Hypothalamus (tissue), 51 donors: ENCODE results near the gene UNC93A.
A peak's percentile ranks its signal among the peaks of the same experiment; 100 is the strongest.
"Not testable (repeated sequence)": the region's sequence is repeated elsewhere in the genome, so short reads cannot be mapped to it uniquely, and the experiment has no call there.

Experiments used
- DNase-seq, 51 donors: peaks; one replicate each; lab custom pipeline; 2025; lab: John Stamatoyannopoulos, UW

The UNC93A gene

DNA sequence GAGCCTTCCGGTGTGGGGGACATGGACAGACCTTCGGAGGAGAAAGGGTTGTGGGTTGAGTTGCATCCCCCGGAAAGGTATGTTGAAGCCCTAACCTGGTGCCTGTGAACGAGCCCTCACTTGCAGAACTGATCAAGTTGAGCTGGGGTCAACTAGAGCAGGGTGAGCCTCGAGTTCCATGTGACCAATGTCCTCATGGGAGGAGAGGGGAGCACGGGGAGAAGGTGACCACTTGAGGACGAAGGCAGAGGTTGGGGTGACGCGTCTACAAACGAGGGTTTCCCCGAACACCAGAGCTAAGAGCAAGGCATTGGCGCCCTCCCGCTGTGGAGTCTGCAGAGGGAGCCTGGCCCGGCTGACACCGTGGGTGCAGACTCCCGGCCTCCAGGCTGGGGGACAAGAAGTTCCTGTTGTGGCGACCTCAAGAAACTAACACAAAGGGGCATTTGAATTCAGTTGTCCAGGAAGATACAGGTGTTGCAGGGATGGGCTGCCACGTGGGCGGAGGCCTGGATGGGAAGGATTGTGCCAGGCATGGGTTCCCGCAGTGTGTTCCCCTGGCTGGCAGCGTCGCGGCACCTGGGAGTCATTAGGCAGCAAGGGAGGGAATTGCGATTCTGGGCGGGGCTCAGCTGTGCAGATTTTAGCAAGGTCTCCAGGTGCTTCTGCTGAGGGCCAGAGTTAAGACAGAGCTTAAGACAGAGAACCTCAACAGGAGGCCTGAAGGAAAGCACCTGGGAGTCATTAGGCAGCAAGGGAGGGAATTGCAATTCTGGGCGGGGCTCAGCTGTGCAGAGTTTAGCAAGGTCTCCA is 20.4 kb upstream of the UNC93A start:
- DNase-seq, result no peak

DNA sequence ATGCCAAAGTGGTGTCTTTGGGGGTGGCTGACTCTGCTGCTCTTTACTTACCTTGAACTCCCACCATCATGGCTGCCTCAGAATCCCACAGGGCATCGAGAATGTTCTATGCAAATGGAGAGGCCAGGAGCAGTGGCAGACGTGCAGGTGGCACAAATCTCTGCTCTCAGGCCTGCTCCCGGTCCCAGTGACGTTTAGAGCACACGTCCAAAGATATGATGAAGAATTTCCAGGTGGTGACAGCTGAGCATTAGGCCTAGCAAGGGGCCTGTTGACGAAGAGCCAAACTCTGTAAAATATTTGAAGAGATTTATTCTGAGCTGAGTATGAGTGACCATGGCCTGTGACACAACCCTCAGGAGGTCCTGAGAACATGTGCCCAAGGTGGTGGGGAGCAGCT is 19.0 kb upstream of the UNC93A start:
- no peak for DNase-seq

DNA sequence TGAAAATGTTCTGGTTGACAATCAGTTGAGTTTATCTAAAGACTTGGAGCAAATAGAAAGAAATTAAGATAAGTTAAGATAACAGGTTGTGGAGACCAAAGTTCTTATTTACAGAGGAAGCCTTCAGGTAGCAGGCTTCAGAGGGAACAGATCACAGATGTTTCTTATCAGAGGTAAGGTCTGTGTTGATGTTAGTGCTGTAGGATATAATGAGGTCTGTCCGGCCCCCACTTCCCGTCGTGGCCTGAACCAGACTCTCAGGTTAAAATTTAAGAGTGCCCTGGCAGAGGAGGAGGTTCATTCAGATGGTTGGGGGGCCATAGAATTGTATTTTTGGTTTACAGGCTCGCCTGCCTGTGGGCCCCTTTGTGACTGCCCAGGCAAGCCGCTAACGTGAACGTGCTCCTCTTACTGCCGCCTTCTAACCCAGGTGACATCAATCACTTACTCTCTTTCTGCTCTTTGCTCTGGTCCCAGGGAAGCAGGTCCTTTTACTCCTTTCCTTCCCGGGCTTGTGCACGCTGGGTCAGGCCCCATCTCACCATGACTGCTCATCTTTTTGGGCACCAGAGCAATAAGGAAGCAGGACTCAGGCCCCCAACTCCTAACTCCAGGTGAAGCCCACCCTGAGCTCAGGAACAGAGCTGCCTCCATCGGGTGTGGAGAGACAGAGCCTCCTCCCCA is 18.3 kb upstream of the UNC93A start:
- DNase-seq, result no peak

DNA sequence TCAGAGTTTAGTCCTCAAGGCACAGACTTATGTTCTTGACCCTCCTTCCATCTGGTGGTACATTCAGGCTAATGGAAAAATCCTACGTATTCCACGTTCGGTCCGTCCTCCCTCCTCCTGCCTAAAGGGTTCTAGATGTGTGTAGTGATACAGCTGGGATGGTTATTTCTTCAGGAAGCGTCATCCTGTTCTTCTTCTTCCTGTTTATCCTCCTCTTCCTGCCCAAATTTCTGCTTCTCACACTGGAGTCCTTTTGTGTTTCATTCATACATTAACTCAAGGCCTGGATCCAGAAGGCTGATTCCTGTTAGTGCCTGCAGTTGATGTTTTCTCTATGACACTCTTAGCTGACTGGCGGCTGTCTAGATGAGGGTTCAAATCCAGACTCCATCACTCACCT is 16.8 kb upstream of the UNC93A start:
- DNase-seq, result no peak

DNA sequence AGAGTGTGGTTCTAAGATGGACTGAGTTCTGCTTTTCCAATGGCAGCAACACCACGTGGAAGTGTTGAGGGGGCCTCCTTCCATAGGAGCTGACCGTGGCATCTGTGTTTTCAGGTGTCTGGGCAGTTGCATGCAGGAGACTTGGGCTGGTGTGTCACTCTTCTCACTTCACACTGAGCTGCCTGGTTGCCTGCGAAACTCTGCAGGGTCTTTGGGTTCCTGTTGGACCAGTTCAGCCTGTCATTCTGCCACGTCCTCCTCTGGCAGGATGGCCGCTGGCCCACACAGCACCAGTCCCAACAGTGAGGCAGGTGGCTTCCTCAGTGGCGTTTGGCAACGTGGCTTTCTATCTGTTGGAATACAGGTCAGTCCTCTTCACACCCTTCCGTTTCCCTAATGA is 16.1 kb upstream of the UNC93A start:
- no peak for DNase-seq

DNA sequence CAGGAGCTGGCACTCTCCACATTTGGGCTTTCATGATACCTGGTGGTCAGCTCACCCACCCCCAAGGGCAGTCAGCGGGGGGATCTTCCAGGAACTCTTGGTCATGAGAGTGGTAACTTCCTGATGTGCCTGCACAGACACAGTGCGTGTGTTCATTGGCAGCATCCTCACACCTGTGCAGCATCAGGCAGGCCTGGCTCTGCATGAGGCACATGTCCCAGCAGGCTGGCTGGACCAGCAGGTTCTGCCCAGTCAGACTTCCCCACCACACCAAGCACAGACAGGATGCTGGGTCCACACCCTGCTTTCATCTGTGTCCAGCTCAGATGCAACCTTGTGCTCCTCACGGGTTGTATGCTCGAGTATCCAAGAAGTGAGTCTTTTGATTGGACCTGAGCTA is 15.7 kb upstream of the UNC93A start:
- no peak for DNase-seq

DNA sequence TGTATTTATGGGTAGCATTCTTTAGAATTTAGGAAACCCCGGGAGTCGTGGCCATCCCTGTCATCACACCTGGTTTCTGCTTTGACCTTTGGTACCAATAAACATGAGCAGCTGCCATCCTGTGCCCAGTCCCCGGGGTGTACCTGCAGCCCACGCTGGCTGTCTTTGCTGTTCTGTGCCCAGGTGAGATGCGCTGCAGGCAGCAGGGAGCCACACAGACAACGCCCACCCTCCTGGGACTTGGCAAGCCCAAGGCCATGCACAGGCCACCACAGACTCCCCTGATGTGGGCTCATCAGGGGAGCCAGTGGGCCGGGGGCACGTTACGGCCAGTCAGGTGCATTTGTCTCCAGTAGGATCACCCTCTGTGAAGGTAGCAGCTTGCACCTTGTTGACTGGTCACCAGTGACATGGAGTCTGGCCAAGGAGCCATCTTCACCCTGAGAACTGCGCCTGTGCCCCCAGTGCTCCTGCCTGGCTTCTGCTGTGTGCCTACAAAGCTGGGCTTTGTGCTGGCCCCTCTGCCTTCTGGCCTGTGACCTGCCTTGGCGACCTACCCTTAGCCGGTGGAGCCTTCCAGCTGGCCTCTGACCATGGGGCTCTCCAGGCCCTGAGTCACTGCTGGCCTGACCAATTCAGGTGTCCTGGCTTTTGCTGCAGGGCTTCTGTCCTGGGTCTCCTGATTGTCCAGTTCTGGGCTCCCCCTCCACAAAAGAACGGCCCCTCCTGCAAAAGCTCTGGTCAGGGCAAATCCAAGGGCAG is 14.2 kb upstream of the UNC93A start:
- DNase-seq, result no peak

DNA sequence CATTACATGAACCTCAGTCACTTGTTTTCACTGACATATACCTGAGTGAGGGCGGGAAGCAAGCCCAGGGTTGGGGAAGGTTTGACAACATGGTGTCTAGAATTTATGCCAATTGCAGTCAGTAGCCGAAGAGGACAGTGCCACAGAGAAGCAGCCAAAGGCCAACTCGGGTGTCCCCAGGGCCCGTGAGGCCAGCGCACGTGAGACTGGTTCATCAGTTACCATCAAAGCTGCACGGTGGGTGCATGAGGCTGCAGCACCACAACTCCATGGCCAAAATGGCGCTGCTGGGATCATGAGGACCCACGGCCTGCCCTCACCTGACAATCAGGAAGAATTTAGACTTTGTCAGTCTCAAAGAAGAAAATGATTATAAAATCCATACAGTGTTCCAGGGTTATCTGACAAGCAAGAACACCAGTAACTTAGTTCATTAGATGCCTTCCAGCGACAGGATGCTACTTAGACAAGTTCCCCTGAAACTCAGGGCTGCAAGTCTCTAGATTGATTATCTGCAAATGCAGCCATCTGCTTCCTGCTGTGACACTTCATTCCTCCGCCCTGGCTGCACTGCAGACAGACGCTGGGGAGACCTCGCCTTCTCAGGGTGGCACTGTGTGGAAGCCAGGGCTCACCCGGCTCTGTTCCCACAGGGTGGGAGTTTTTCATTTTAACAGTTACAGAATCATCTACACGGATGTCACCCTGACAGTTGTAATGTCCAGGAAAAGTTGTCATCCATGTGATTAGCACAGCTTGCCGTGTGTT is 12.8 kb upstream of the UNC93A start:
- not testable (repeated sequence) for DNase-seq

DNA sequence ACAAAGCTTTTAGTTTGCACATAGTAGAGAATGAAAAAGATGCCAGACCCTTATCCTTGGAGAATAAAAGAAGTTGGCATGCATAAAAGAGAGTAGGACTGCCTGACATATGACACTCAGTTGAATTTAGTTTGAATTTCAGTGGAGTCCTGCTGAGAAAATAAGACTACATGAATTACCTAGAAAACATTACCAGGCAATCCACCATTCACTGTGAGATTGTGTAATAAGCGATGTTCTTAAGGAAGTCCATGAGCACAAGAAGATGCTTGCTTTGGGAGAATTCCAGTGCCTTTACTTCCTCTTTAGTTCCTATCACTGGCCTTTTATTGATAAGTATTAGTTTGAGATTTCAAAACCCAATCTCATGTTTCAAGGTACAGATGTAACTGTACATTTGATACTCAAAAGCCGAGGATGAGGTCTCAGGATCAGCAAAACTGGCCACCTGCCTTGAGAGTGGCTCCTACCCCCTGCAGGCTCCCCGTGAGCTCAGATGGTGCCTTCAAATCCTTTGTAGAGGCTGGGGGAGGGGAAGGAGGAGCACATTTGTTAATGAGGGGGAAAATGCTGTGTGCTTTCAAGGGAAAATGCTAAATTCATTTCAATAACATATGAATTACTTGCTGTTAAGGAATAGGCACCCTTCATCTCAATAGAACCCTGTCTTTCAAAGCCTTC is 11.2 kb upstream of the UNC93A start:
- no peak for DNase-seq

DNA sequence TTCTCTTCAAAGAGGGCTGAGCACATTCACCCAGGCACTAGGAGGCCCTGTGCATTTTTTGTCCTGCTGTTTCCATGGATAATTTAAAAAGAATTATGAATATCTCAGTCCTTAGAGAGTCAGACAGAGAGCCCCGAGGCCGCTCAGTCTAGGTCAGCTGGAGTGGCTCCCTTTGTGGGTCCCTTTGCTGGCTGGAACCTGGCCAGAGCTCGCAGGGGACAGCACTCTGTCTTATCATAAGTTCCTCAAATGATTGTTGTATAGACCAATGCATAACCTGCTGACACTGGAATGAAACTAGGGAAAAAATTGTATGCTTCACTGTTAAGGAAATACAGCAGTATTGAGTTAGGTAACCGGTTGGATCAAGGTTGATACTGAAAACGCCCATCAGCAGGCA is 10.6 kb upstream of the UNC93A start:
- DNase-seq, result not testable (repeated sequence)

DNA sequence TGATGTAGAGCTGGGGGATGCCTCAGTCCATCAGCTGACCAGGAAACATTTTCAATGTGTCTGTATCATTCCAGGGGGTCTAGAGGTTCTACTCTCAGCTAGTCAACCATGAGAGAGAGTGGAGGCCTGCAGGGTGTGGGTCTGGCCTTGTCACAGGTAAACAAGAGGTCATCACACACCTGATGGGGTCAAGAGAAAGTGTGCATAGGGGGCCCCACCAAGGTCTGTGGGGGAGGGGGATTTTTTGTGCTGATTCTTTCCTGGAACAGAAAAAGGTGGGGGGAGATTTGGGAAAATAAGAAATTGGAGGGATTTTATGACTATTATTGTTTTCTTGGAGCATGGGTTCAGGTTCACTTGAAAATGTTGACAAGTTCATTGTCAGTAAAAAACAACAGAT is 8.9 kb upstream of the UNC93A start:
- DNase-seq, result no peak

DNA sequence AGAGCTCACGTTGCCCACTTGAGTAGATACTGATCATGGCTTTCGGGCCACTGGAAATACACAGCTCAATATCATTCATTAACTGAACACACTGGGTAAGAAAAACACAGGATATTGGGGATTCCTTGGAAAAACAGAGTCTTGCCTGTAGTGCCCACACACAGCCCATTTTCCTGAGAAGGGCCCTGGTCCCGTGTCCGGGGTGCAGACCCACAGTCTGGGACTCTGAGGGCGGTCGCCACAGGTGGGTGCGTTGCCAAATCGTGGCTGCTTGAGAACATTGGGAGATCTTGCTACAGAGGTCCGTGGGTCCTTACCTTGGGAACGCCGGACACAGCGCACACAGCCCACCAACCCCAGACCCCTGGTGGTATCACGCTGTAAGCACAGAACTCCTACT is 6.5 kb upstream of the UNC93A start:
- DNase-seq, result not testable (repeated sequence)

DNA sequence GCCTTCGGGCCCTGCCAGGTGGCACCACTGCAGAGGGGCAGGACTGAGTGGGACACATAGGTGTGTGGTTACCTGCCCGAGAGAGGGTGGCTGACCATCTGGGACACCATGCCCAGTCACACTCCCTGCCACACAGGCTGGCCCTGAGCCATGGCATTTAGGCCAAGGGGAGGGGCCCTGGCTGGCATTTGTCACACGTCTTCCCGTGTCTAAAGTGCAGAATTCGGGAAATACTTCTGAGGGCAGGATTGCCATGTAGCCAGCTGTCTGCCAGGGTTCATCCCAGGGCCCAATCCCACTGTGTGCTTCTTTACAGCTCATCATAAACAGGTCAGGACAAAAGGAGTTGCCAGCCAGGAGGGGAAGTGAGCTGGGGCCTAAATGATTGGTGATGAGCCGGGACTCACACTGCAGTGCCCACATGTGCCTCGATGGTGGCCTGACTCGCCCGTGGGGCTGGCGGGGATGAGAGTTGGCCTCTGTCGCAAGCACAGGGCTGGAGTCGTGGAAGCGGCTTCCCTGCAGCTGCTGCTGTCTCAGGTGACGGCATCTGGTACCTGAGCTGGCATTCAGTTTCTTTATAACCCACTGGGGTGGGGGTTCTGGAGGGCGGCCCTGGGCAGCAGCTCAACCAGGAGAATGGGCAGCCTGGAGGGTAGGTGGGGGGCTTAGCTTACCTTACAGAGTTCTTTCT is 5.9 kb upstream of the UNC93A start:
- no peak for DNase-seq

DNA sequence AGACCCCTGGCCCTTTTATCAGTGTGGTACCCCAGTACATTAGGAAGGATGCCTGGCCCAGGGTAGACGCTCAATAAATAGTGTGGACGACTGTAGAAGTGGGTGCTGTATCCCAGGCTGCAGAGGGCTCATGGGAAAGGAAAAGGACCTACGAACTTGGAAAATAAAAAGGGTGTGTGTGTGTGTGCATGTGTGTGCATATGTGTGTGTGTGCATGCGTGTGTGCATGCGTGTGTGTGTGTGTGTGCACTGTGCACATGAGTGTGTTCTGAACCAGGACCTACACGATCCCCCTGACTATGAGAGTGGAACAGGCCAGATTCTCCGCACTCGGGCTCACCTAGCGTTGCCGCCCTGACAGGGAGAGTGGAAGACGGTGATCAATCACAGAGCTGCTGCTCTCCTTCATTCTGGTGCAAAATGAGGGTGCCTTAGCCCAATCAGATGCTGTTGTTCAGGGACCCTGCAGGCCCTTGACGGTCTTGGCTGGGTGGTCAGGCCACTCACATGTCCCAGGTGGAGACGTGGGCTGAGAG is 3.5 kb upstream of the UNC93A start:
- no peak for DNase-seq

DNA sequence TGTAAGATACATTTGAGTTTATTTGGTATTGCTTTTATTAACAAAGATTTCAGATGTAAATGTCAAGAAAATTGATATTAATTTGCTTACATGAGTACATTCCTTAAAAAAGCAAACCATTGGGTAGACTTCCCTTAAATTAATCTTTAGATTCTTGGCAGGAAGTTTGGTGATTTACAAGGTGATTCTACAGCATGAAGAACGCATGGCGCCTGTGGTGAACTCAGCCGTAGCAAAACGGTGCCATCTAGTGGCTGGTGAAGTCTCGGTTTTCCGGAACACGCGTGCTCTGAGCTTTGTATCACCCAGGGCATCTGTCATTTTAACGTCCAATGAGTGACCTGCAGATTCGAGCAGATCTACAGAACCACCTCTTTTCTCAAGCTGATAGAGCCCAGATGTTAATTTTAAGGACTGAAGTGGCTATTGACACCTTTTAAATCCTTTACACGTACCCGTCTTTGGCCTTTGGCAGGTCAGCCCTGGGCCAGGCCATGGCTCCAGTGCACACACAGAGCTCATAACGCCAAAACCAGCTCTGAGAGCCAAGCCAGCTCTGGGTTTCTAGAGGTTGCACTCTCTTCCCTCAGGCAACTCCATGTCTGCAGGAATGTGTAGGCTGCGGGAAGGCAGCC is 2.4 kb upstream of the UNC93A start:
- peak in 10 of 51 donors; percentile 2 to 43 (median 12) for DNase-seq

DNA sequence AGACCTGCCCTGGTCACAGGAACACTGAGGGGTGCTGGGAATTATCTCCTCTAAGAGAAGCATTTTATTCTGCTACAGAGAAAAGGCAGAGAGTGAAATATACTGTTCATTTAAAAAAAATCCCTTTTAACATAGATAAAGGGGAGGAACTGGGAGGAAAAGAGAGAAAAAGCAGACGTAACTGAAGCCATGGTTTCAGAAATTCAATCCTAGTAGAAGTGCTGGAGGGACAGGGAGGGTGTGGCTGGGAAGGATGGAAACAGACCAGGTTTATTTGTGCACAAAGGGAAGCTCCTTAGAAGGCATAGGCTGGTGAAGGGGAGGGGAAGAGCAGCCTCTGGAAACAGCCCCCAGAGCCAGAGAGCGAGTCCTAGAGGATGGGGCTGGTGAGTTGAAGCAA is 1.8 kb upstream of the UNC93A start:
- DNase-seq, result not testable (repeated sequence)

DNA sequence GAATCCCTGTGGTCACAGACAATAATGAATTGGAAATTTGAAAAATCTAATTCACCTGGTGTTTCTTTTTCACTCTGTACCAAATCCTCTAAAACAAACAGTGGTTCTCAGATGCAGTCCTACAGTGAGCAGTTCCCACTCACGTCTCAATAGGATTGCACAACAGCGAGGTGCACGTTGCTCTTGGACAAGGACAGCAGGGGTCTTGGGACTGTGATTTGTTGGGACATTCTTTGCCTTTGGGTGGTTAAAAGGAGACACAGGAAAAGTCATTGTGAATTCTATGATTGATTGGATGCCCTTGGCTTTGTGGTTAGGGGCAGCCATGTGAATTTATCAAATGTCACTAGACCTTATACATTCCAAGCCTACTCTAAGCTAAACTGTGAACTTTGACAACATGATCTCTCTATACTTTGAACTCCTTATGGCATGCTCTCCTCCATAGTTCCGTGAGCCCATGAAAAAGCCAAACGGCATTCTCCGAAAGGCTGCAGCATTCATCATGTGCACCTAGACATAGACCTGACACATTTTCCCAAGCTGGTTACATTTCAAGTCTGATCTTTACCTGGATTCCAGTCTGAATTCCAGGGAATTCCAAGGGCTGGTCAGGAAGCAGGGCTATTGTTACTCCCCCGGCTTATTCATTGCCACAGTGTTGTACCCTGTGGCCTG is 647 bp downstream of the UNC93A start:
- no peak for DNase-seq
